Right lobe of liver (tissue), 6 donors: Measurements from ENCODE around the gene TMEM147. TPM values are rescaled to one million over a fixed set of nuclear protein-coding genes. Genes with fewer than 3 reads are reported as not detected.

Source experiments
- ATAC-seq, 4 donors: fragments of 200-7000 bp; cut with Tn5 transposase; one replicate each; pipeline ENCODE4 v1.9.1; 2020; ENCODE audit warnings: mild to moderate bottlenecking in 4 of 4, moderate library complexity in 4 of 4
- DNase-seq, 3 donors: peaks; one replicate each; pipeline ENCODE4 v3.0.0-alpha.2; 2020
- H3K27ac ChIP-seq, 3 donors: fragments of 200-600 bp; one replicate each; pipeline ENCODE4 v1.8.0; 2022
- H3K27me3 ChIP-seq, 2 donors: fragments of 200-600 bp; one replicate each; pipeline ENCODE4 v1.8.0; 2022
- H3K36me3 ChIP-seq, 4 donors: fragments of 200-600 bp; sonication (generic) in 1 of 4; one replicate each; pipeline versions ENCODE4 v1.5.1 to v1.8.0; 2017 to 2022; ENCODE audit warnings: control low read depth in 1 of 4
- H3K4me1 ChIP-seq, 4 donors: fragments of 200-600 bp; sonication (generic) in 1 of 4; one replicate each; pipeline versions ENCODE4 v1.5.1 to v1.8.0; 2017 to 2022; ENCODE audit warnings: control low read depth in 1 of 4
- H3K4me3 ChIP-seq, 3 donors: fragments of 200-600 bp; one replicate each; pipeline ENCODE4 v1.8.0; 2022
- H3K9me3 ChIP-seq, 4 donors: fragments of 200-600 bp; sonication (generic) in 1 of 4; one replicate each; pipeline versions ENCODE4 v1.5.1 to v1.8.0; 2017 to 2022; ENCODE audit warnings: control low read depth in 1 of 4
- CTCF ChIP-seq, 4 donors: fragments of 200-600 bp in 3 of 4; fragments of 450-650 bp in 1 of 4; IDR thresholded peaks; one replicate each; pipeline versions ENCODE4 v1.5.1 to v1.8.0; 2016 to 2022; ENCODE audit warnings: antibody characterized with exemption in 4 of 4, mild to moderate bottlenecking in 2 of 4
- POLR2A ChIP-seq: fragments of 450-650 bp; IDR thresholded peaks from one replicate; pipeline ENCODE4 v1.6.1; 2017; ENCODE audit warnings: antibody characterized with exemption, mild to moderate bottlenecking
- WGBS: methylation state at CpG from one replicate; pipeline ENCODE4 v1.1.6; 2018; ENCODE audit warnings: low coverage, low lambda C conversion rate; ENCODE audit not compliant: insufficient coverage; ENCODE audit errors: missing lambda C conversion rate; 5-methylcytosine and 5-hydroxymethylcytosine counted together
- intact Hi-C, 2 donors: fragments of 100-400 bp; cut with DNase I; formaldehyde crosslinking; loops; one replicate each; pipeline versions ENCODE4 v1.11.2 to v1.14.1; 2022
- total RNA-seq, 6 experiments: library from RNA; depleted of rRNA in 2 of 6; stranded (reverse); fragments of >200 nt in 2 of 6; fragmentation: NEBNext Ultra II Directional in 3 of 6; extraction: Animal tissue kit (Norgen Biotek cat#: 25700) in 3 of 6; gene quantifications; one replicate each; pipeline versions ENCODE4 v1.1.0 to v1.2.4, GENCODE V29; 2016 to 2023
- donor health status: DM: no; HTN: yes; CAD: no.
- donor health status: DM: no; HTN: no; CAD: no.
- donor health status: DM: no; HTN: no; CAD: no.
- donor health status: DM: no; HTN: yes; CAD: no.
- donor health status: DM: no; HTN: yes; CAD: no.

Gene TMEM147
- total RNA-seq, 6 experiments from 2014 or later: 29.4 to 65.7 (median 36.2) TPM

- whole genome bisulfite sequencing: 72% methylated on average over 7 of the region's 9 CpGs
- TF ChIP-seq CTCF (IDR thresholded peaks at IDR 0.05): no peak
- no peak for TF ChIP-seq POLR2A
- intact Hi-C loops: no loop called here
- DNase-seq: no peak
- H3K4me3 ChIP-seq: no peak overlapping the region
- no peaks in the 10 kb centered on the region for H3K9me3 ChIP-seq
- no peaks in the 10 kb centered on the region for H3K27me3 ChIP-seq
- H3K27ac ChIP-seq: no peak overlapping the region
- no peaks in the 10 kb centered on the region for H3K36me3 ChIP-seq
- no peaks in the 10 kb centered on the region for H3K4me1 ChIP-seq
- ATAC-seq: no peak
These were observed 10.7 kb downstream of the TMEM147 start for GRCh38 chr19:35556025-35556590.

GRCh38 chr19:35556846-35557538 lies 11.6 kb downstream of the TMEM147 start:
- DNase-seq (no peak), ATAC-seq (no peak)
- intact Hi-C loops: no loop called here
- Histone ChIP-seq H3K27ac (no peak overlapping the region), H3K4me3 (no peak overlapping the region), H3K27me3 (no peaks in the 10 kb centered on the region), H3K9me3 (no peaks in the 10 kb centered on the region), H3K36me3 (no peaks in the 10 kb centered on the region), H3K4me1 (no peaks in the 10 kb centered on the region)
- no peak for TF ChIP-seq POLR2A
- no peak for TF ChIP-seq CTCF (IDR thresholded peaks at IDR 0.05)
- 76% methylated on average over 9 of the region's 16 CpGs for WGBS

- DNase-seq: peak in 2 of 3 donors; percentile 44 to 67
- Histone ChIP-seq H3K36me3 (no peaks in the 10 kb centered on the region), H3K27ac (no peak overlapping the region), H3K4me3 (no peak overlapping the region), H3K27me3 (no peaks in the 10 kb centered on the region), H3K9me3 (no peaks in the 10 kb centered on the region), H3K4me1 (no peaks in the 10 kb centered on the region)
- intact Hi-C loops: no loop called here
- peak; percentile 39 to 60 (median 52) for ATAC-seq
- 12% methylated on average over 29 of the region's 60 CpGs for WGBS
- TF ChIP-seq CTCF (IDR thresholded peaks at IDR 0.05): no peak
- TF ChIP-seq POLR2A: no peak
These were observed 12.3 kb downstream of the TMEM147 start for GRCh38 chr19:35557539-35558399.

- H3K27ac ChIP-seq: no peak overlapping the region
- ATAC-seq: no peak
- WGBS: 42% methylated on average over 21 of the region's 53 CpGs
- no peaks in the 10 kb centered on the region for H3K9me3 ChIP-seq
- H3K4me3 ChIP-seq: no peak overlapping the region
- peak in 1 of 3 donors; percentile 38 for DNase-seq
- H3K27me3 ChIP-seq: no peaks in the 10 kb centered on the region
- intact Hi-C loops: no loop called here
- H3K36me3 ChIP-seq: no peaks in the 10 kb centered on the region
- H3K4me1 ChIP-seq: no peaks in the 10 kb centered on the region
- TF ChIP-seq CTCF (IDR thresholded peaks at IDR 0.05) (no peak), POLR2A (no peak)
These were observed 13.2 kb downstream of the TMEM147 start for GRCh38 chr19:35558400-35559280.
